Nephron progenitor cell (in vitro differentiated cells): ENCODE data around the gene DPH2.

Experiments used
- DNase-seq: peaks from one replicate; pipeline ENCODE4 v3.0.0; 2021
- H3K27ac Mint-ChIP-seq: 2 replicates; pipeline ENCODE4 v1.8.0; 2021; ENCODE audit warnings: mild to moderate bottlenecking, moderate library complexity, mixed read lengths
- H3K27me3 Mint-ChIP-seq: 2 replicates; pipeline ENCODE4 v1.8.0; 2021; ENCODE audit warnings: mild to moderate bottlenecking, low read depth, mixed read lengths; ENCODE audit not compliant: poor library complexity
- H3K36me3 Mint-ChIP-seq: 2 replicates; pipeline ENCODE4 v1.8.0; 2021; ENCODE audit warnings: low read depth, mixed read lengths
- H3K4me1 Mint-ChIP-seq: 2 replicates; pipeline ENCODE4 v1.8.0; 2021; ENCODE audit warnings: mixed read lengths
- H3K4me3 Mint-ChIP-seq: 2 replicates; pipeline ENCODE4 v1.8.0; 2021; ENCODE audit warnings: mild to moderate bottlenecking, moderate library complexity, mixed read lengths
- H3K9me3 Mint-ChIP-seq: 2 replicates; pipeline ENCODE4 v1.8.0; 2021; ENCODE audit warnings: mild to moderate bottlenecking, moderate library complexity, mixed read lengths
- CTCF ChIP-seq: fragments of 200-600 bp; sonication (generic); IDR thresholded peaks from 2 replicates; pipeline ENCODE4 v1.5.0; 2021; ENCODE audit warnings: antibody characterized with exemption

DPH2 gene

GRCh38 chr1:43968348-43968948 is 1.4 kb upstream of the DPH2 start:
- DNase-seq, result peak; percentile 80
- no peak overlapping the region for H3K4me3 Mint-ChIP-seq
- H3K27ac Mint-ChIP-seq, result no peak overlapping the region
- H3K27me3 Mint-ChIP-seq, result peaks cover under 1% of the 10 kb centered on the region
- peaks cover 20% of the 10 kb centered on the region for H3K4me1 Mint-ChIP-seq
- peaks cover 24% of the 10 kb centered on the region for H3K36me3 Mint-ChIP-seq
- TF ChIP-seq CTCF, result no peak
- H3K9me3 Mint-ChIP-seq, result peaks cover 10% of the 10 kb centered on the region

- Mint-ChIP-seq H3K27me3 (peaks cover 4% of the 10 kb centered on the region), H3K36me3 (peaks cover 24% of the 10 kb centered on the region), H3K4me1 (peaks cover 28% of the 10 kb centered on the region), H3K4me3 (peak overlapping the region; percentile 97), H3K27ac (no peak overlapping the region), H3K9me3 (peaks cover 10% of the 10 kb centered on the region)
- DNase-seq, result no peak
- no peak for TF ChIP-seq CTCF
Observed at GRCh38 chr1:43969416-43969745, 429 bp upstream of the DPH2 start.

- peaks cover 4% of the 10 kb centered on the region for H3K27me3 Mint-ChIP-seq
- TF ChIP-seq CTCF, result no peak
- H3K27ac Mint-ChIP-seq, result no peak overlapping the region
- H3K36me3 Mint-ChIP-seq, result peaks cover 24% of the 10 kb centered on the region
- peaks cover 29% of the 10 kb centered on the region for H3K4me1 Mint-ChIP-seq
- H3K4me3 Mint-ChIP-seq, result peak overlapping the region; percentile 97
- peaks cover 10% of the 10 kb centered on the region for H3K9me3 Mint-ChIP-seq
- no peak for DNase-seq
Observed at GRCh38 chr1:43970502-43970901, 692 bp downstream of the DPH2 start.

DNA sequence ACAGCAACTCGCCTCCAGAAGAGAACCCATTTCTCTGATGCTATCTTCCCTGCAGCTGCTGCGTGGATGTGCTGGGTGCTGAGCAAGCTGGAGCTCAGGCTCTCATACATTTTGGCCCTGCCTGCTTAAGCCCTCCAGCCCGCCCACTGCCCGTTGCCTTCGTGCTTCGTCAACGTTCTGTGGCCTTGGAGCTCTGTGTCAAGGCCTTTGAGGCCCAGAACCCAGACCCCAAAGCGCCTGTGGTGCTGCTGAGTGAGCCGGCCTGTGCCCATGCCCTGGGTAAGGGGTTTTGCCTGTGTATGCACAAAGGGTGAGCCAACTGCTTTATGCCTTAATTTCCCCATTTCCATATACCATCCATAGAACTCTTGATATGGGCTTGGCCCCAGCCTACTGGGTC is 1.1 kb downstream of the DPH2 start:
- peaks cover 24% of the 10 kb centered on the region for H3K36me3 Mint-ChIP-seq
- no peak for TF ChIP-seq CTCF
- H3K9me3 Mint-ChIP-seq, result peaks cover 10% of the 10 kb centered on the region

GRCh38 chr1:43971336-43971980 is 1.6 kb downstream of the DPH2 start:
- H3K4me1 Mint-ChIP-seq, result peaks cover 39% of the 10 kb centered on the region
- no peak for DNase-seq
- no peak for TF ChIP-seq CTCF
- peaks cover 26% of the 10 kb centered on the region for H3K36me3 Mint-ChIP-seq
- peaks cover 10% of the 10 kb centered on the region for H3K9me3 Mint-ChIP-seq
- H3K27me3 Mint-ChIP-seq, result peaks cover 4% of the 10 kb centered on the region
- H3K4me3 Mint-ChIP-seq, result peak overlapping the region; percentile 97
- H3K27ac Mint-ChIP-seq, result no peak overlapping the region

More for the DNA sequence above, 1.1 kb downstream of the DPH2 start:
- no peak for DNase-seq
- H3K4me3 Mint-ChIP-seq, result peak overlapping the region; percentile 97
- peaks cover 4% of the 10 kb centered on the region for H3K27me3 Mint-ChIP-seq
- peaks cover 33% of the 10 kb centered on the region for H3K4me1 Mint-ChIP-seq
- H3K27ac Mint-ChIP-seq, result no peak overlapping the region

DNA sequence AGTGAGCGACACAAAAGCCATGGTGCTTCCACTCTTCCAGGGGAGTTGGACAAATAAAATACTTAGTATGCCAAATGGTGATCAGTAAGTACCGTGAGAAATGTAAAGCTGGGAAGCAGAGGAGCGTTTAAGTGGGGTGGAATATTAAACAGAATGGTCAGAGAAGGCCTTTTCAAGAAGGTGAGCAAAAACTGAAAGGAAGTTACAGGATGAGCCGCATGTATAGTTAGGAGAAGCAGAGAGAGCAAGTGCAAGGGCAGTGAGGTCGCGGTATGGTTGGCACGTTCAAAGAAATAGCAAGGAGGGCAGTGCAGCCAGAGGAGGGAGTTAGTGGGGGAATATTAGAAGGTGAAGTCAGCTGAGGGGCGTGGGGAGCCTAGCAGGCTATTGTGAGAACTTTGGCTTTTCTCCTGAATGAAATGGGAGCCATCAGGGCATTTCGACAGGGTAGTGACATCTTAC is 4.2 kb downstream of the DPH2 start:
- Mint-ChIP-seq H3K27ac (no peak overlapping the region), H3K27me3 (peaks cover 4% of the 10 kb centered on the region), H3K4me3 (peak overlapping the region; percentile 93), H3K4me1 (peaks cover 63% of the 10 kb centered on the region), H3K9me3 (no peaks in the 10 kb centered on the region), H3K36me3 (peaks cover 26% of the 10 kb centered on the region)
- no peak for TF ChIP-seq CTCF
- no peak for DNase-seq
